Measurements from ENCODE around the gene RANGRF.

RANGRF gene

GRCh38 chr17:8314797-8315763 lies 26.6 kb downstream of the RANGRF start:
- DNase-seq: no peak

- DNase-seq: no peak
Measured at GRCh38 chr17:8315764-8316217, 27.3 kb downstream of the RANGRF start.

- DNase-seq: no peak
Measured at GRCh38 chr17:8318010-8318935, 29.8 kb downstream of the RANGRF start.

- DNase-seq: no peak
Measured at GRCh38 chr17:8320262-8320661, 31.8 kb downstream of the RANGRF start.

GRCh38 chr17:8320990-8321389 lies 32.5 kb downstream of the RANGRF start:
- no peak for DNase-seq

- DNase-seq: no peak
Measured at GRCh38 chr17:8322061-8322460, 33.6 kb downstream of the RANGRF start.

GRCh38 chr17:8324132-8324531 lies 35.7 kb downstream of the RANGRF start:
- DNase-seq: no peak

GRCh38 chr17:8324923-8325322 lies 36.5 kb downstream of the RANGRF start:
- DNase-seq: no peak

GRCh38 chr17:8326511-8327302 lies 38.2 kb downstream of the RANGRF start:
- no peak for DNase-seq

- DNase-seq: no peak
Measured at GRCh38 chr17:8327303-8327649, 38.8 kb downstream of the RANGRF start.

GRCh38 chr17:8332128-8332527 lies 43.7 kb downstream of the RANGRF start:
- no peak for DNase-seq

GRCh38 chr17:8332688-8333087 lies 44.2 kb downstream of the RANGRF start:
- no peak for DNase-seq

GRCh38 chr17:8333281-8333680 lies 44.8 kb downstream of the RANGRF start:
- no peak for DNase-seq

- no peak for DNase-seq
Measured at GRCh38 chr17:8337802-8338752, 49.6 kb downstream of the RANGRF start.

GRCh38 chr17:8338753-8339140 lies 50.3 kb downstream of the RANGRF start:
- no peak for DNase-seq

GRCh38 chr17:8339540-8339939 lies 51.1 kb downstream of the RANGRF start, which contains the start of gene ODF4:
TSS of gene ODF4 (plus strand) at chr17:8339840. CDS start at chr17:8340052, 212 bp downstream.
- DNase-seq: no peak

All from midbrain (tissue), 1 donor.